Brain microvascular endothelial cell (primary cell): ENCODE results near the gene FARP2.

ENCODE experiments used
- DNase-seq: peaks from one replicate; pipeline ENCODE4 v3.0.0-alpha.2; 2020
- H3K27ac ChIP-seq: fragments of 250-450 bp; sonication (Bioruptor Pico); 2 replicates; pipeline ENCODE4 v1.5.1; 2020; ENCODE audit warnings: mild to moderate bottlenecking, moderate library complexity
- H3K27me3 ChIP-seq: fragments of 250-450 bp; sonication (Bioruptor Pico); replicated peaks from 2 replicates; pipeline ENCODE4 v1.5.1; 2020; ENCODE audit warnings: mild to moderate bottlenecking
- H3K36me3 ChIP-seq: fragments of 250-450 bp; sonication (Bioruptor Pico); replicated peaks from 2 replicates; pipeline ENCODE4 v1.5.1; 2020; ENCODE audit warnings: mild to moderate bottlenecking
- H3K4me3 ChIP-seq: 2 replicates; pipeline ENCODE4 v1.5.1; 2011; ENCODE audit warnings: low read depth, mild to moderate bottlenecking, control low read depth, low read length, moderate library complexity
- CTCF ChIP-seq: IDR thresholded peaks from 2 replicates; pipeline ENCODE4 v1.5.1; 2011; ENCODE audit warnings: low read depth, mild to moderate bottlenecking, moderate library complexity, low read length, control low read depth, inconsistent platforms; ENCODE audit errors: missing control alignments
- in situ Hi-C: cut with HindIII; loops from 2 replicates; pipeline ENCODE4 v1.10.0; 2017; ENCODE audit warnings: low sequenced_read_pairs, low pct_ligation_motif_present

The FARP2 gene

GRCh38 chr2:241501099-241501541 lies 145.0 kb downstream of the FARP2 start:
- H3K27me3 ChIP-seq, result no peaks in the 10 kb centered on the region
- no peak overlapping the region for H3K27ac ChIP-seq
- DNase-seq, result no peak
- peaks cover 39% of the 10 kb centered on the region for H3K36me3 ChIP-seq
- in situ Hi-C loops, result no loop called here
- H3K4me3 ChIP-seq, result no peak overlapping the region
- no peak for TF ChIP-seq CTCF

DNA sequence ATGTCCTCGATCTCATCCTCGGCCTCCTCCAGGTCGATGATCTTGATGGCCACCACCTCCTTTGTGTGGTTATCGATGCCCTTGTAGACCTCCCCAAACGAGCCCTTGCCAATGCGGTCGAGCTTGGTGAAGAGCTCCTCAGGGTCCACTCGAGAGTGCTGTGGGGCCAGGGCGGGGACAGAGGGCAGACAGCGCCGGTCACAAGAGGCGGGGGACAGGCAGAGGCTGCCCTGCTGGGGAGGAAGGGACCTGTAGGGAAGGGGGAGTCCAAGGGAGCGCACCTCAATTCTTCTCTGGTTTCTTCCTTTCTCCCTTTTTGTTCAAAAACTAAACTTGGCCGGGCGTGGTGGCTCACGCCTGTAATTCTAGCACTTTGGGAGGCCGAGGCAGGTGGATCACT lies 145.5 kb downstream of the FARP2 start:
- in situ Hi-C loops, result no loop called here
- no peak for DNase-seq
- no peaks in the 10 kb centered on the region for H3K27me3 ChIP-seq
- H3K36me3 ChIP-seq, result peaks cover 36% of the 10 kb centered on the region
- no peak for TF ChIP-seq CTCF
- no peak overlapping the region for H3K27ac ChIP-seq
- no peak overlapping the region for H3K4me3 ChIP-seq

DNA sequence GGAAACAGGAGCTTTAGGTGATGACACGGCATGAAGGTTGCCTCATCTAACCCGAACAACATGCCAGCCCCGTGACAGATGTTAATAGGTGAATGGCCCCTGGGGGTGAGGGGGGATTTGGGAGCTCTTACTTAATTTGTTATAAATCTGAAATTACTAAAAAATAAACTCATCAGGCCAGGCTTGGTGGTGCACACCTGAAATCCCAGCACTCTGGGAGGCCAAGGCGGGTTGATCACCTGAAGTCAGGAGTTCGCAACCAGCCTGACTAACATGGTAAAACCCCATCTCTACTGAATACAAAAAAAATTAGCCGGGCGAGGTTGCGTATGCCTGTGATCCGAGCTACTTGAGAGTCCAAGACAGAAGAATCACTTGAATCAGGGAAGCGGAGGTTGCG lies 146.2 kb downstream of the FARP2 start:
- Histone ChIP-seq H3K27me3 (no peaks in the 10 kb centered on the region), H3K4me3 (no peak overlapping the region), H3K27ac (no peak overlapping the region), H3K36me3 (peaks cover 28% of the 10 kb centered on the region)
- in situ Hi-C loops, result no loop called here
- DNase-seq, result no peak
- TF ChIP-seq CTCF, result no peak

DNA sequence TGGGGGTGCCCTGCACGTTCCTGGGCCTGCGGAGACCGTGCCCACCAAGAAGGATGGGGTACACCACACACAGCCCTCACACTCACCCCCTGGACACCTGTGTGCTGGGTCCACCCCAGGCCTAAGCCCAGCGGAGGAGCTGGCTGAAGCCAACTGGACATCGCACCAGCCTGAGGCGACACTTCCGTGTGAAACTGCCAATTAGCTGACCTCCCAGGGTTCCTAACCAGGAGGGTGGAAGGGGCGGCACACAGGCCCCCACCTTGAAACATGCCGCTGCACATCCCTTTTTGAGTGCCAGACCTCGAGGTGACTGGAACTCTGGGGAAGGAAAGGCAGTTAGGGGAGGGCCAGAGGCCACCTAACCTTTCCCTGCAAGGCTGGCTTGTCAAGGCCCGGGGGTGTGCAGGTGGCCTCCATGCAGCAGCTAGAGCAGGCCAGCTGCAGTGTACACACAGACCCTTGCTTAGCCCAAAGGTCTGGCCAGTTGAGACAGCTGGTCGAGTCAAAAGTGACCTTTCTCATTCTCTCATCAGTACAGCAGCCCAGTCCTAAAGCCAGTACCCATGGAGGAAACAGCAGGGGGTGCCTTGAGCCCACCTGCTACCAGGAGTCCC lies 147.8 kb downstream of the FARP2 start:
- Histone ChIP-seq H3K27ac (no peak overlapping the region), H3K36me3 (peaks cover 20% of the 10 kb centered on the region), H3K4me3 (no peak overlapping the region), H3K27me3 (no peaks in the 10 kb centered on the region)
- in situ Hi-C loops, result no loop called here
- TF ChIP-seq CTCF, result no peak
- DNase-seq, result no peak

DNA sequence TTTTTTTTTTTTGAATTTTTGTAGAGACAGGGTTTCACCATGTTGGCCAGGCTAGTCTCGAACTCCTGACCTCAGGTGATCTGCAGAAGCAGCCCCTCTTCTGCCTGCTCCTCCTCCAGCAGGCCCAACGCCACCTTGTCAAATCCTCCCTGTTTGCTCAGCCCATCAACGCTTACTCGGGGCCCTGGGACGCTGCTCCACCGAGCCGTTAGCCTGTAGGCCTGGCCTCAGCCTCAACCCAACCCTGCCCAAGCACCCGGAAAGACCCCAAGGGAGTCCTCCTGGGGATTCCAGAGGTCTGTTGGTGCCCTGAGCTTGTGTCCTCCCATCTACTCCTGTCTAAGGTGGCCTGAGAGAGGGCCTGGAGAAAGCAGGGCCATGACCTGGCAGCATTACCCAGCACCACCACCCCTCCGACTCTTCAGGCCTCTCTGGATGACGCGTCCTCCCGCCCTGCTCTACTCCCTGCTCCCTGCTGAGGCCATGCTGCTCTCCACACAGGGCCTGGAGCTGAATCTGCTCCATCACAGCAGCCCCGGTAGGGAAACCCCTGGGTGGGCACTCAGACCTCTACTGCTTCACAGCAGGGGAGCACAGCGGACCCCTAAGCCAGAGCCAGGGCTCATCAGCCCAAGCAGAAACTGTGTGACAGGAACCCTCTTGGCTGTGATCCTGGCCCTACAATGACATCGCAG lies 149.1 kb downstream of the FARP2 start:
- H3K27me3 ChIP-seq, result no peaks in the 10 kb centered on the region
- peaks cover 11% of the 10 kb centered on the region for H3K36me3 ChIP-seq
- TF ChIP-seq CTCF, result no peak
- in situ Hi-C loops, result no loop called here
- DNase-seq, result no peak
- no peak overlapping the region for H3K4me3 ChIP-seq
- no peak overlapping the region for H3K27ac ChIP-seq
